Colonic mucosa (tissue), 4 donors: Measurements from ENCODE around the gene PARK7. TPM values are rescaled to one million over a fixed set of nuclear protein-coding genes. Genes with fewer than 3 reads are reported as not detected.

Source experiments
- DNase-seq: peaks from one replicate; pipeline ENCODE4 v3.0.0-alpha.2; 2020
- H3K27ac ChIP-seq: fragments of 200-600 bp; one replicate; pipeline ENCODE4 v1.8.0; 2021
- H3K27me3 ChIP-seq: fragments of 200-600 bp; one replicate; pipeline ENCODE4 v1.8.0; 2021
- H3K36me3 ChIP-seq: fragments of 200-600 bp; one replicate; pipeline ENCODE4 v1.8.0; 2021
- H3K4me1 ChIP-seq: fragments of 200-600 bp; one replicate; pipeline ENCODE4 v1.8.0; 2021; ENCODE audit warnings: mild to moderate bottlenecking
- H3K4me3 ChIP-seq: fragments of 200-600 bp; one replicate; pipeline ENCODE4 v1.8.0; 2021
- H3K9ac ChIP-seq, 2 donors: one replicate each; pipeline ENCODE4 v1.7.0; 2013; ENCODE audit warnings: control low read depth in 2 of 2, low read depth in 2 of 2, low read length in 2 of 2
- H3K9me3 ChIP-seq: fragments of 200-600 bp; one replicate; pipeline ENCODE4 v1.8.0; 2021
- intact Hi-C: fragments of 100-400 bp; cut with DNase I; formaldehyde crosslinking; loops from one replicate; pipeline ENCODE4 v1.14.1; 2022
- total RNA-seq, 2 donors: library from RNA; stranded (reverse); fragmentation: NEBNext Ultra II Directional in 1 of 2; extraction: Animal tissue kit (Norgen Biotek cat#: 25700) in 1 of 2; gene quantifications; one replicate each; pipeline ENCODE4 v1.2.1, GENCODE V29; 2021
- TF ChIP-seq, protein P1 (sequence below): fragments of 200-600 bp; IDR thresholded peaks from one replicate; pipeline ENCODE4 v1.8.0; 2022; ENCODE audit warnings: antibody characterized with exemption, mild to moderate bottlenecking
- donor health status: healthy.
- donor health status: DM: no; HTN: no; CAD: no.
- donor health status: DM: no; HTN: no; CAD: no.

The PARK7 gene
- total RNA-seq, 2 donors from 2014 or later = 184 to 330 TPM

DNA sequence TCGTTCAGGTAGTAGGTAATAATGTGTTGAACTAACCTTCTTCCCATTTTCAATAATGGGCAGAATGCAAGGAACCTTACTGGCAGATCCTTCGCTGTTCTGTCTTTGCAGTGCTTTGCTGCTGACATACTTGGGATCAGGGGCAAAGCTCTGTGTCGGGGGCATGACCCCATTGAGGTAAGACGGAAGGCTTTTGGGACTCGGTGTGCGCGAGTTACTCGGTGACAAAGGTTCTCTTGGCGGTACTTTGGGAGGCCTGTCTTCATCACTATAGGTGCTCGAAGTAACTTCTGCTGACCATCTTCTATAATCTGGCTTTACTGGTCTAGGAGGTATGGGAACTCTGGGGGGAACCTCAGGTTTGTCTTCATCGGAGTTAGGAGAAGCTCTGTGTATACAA lies 51.9 kb downstream of the PARK7 start:
- H3K27me3 ChIP-seq = no peaks in the 10 kb centered on the region
- H3K4me1 ChIP-seq = peaks cover 9% of the 10 kb centered on the region
- no peaks in the 10 kb centered on the region for H3K36me3 ChIP-seq
- no peak overlapping the region for H3K9ac ChIP-seq
- no peak overlapping the region for H3K4me3 ChIP-seq
- intact Hi-C loops = loop anchor here (5.0 kb wide), 1 partner anchor 299 kb away; no protein-coding TSS in a partner anchor
- TF ChIP-seq, protein P1, sequence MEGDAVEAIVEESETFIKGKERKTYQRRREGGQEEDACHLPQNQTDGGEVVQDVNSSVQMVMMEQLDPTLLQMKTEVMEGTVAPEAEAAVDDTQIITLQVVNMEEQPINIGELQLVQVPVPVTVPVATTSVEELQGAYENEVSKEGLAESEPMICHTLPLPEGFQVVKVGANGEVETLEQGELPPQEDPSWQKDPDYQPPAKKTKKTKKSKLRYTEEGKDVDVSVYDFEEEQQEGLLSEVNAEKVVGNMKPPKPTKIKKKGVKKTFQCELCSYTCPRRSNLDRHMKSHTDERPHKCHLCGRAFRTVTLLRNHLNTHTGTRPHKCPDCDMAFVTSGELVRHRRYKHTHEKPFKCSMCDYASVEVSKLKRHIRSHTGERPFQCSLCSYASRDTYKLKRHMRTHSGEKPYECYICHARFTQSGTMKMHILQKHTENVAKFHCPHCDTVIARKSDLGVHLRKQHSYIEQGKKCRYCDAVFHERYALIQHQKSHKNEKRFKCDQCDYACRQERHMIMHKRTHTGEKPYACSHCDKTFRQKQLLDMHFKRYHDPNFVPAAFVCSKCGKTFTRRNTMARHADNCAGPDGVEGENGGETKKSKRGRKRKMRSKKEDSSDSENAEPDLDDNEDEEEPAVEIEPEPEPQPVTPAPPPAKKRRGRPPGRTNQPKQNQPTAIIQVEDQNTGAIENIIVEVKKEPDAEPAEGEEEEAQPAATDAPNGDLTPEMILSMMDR = no peak
- no peak for DNase-seq
- H3K9me3 ChIP-seq = no peaks in the 10 kb centered on the region
- no peak overlapping the region for H3K27ac ChIP-seq

DNA sequence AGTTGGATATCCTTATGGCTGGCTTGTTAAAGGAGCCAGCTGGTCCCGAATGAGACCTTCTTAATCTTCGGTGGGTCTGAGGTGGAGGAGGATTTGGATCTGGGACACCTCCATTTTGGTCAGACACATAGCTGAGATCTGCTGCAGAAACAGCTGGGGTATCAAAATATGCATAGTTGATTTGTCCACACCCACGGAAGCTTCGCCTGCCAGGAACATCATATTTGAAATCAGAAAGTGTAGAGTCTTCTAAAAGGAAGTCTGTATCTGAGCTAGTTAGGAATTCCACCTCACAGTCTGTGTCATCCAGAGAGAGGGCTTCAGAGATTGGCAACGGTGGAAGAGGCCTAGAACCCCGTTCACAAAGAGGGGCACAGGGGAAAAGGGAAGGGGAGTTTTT lies 52.3 kb downstream of the PARK7 start:
- H3K27me3 ChIP-seq = no peaks in the 10 kb centered on the region
- no peak for DNase-seq
- H3K9me3 ChIP-seq = no peaks in the 10 kb centered on the region
- no peak overlapping the region for H3K9ac ChIP-seq
- H3K36me3 ChIP-seq = no peaks in the 10 kb centered on the region
- H3K4me1 ChIP-seq = peaks cover 9% of the 10 kb centered on the region
- H3K27ac ChIP-seq = no peak overlapping the region
- intact Hi-C loops = loop anchor here (5.0 kb wide), 1 partner anchor 299 kb away; no protein-coding TSS in a partner anchor
- TF ChIP-seq, protein P1 = no peak
- H3K4me3 ChIP-seq = no peak overlapping the region

DNA sequence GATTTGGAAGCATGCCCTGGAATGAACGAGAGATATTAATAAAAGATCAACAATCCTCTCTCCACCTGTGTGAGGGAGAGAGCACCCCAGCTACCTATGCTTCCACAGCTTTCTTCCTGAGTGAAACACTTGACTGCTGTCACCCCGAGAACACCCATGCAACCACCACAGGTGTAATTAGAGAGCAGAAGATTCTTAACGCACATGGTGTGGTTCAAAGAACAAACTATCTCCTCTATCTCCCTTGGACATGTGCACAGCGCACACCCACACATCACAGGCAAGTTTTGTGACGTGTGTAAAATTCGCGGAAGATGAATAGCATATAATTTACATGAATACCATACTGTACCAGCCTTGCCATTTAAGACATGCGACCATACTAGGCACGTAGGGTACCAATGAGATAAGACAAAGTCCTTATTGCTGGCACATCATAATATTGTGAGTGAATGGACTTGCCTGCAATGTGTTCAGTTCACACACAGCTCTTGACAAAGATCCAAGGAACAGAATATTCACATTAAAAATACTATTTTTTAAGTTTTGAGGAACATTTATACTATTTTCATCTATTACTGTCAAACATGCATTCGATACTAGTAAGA lies 53.0 kb downstream of the PARK7 start:
- H3K27me3 ChIP-seq = no peaks in the 10 kb centered on the region
- H3K4me3 ChIP-seq = no peak overlapping the region
- H3K27ac ChIP-seq = no peak overlapping the region
- H3K9me3 ChIP-seq = no peaks in the 10 kb centered on the region
- TF ChIP-seq, protein P1 = no peak
- DNase-seq = no peak
- no peaks in the 10 kb centered on the region for H3K36me3 ChIP-seq
- intact Hi-C loops = loop anchor here (5.0 kb wide), 1 partner anchor 298 kb away; no protein-coding TSS in a partner anchor
- H3K9ac ChIP-seq = no peak overlapping the region
- H3K4me1 ChIP-seq = peaks cover 9% of the 10 kb centered on the region

DNA sequence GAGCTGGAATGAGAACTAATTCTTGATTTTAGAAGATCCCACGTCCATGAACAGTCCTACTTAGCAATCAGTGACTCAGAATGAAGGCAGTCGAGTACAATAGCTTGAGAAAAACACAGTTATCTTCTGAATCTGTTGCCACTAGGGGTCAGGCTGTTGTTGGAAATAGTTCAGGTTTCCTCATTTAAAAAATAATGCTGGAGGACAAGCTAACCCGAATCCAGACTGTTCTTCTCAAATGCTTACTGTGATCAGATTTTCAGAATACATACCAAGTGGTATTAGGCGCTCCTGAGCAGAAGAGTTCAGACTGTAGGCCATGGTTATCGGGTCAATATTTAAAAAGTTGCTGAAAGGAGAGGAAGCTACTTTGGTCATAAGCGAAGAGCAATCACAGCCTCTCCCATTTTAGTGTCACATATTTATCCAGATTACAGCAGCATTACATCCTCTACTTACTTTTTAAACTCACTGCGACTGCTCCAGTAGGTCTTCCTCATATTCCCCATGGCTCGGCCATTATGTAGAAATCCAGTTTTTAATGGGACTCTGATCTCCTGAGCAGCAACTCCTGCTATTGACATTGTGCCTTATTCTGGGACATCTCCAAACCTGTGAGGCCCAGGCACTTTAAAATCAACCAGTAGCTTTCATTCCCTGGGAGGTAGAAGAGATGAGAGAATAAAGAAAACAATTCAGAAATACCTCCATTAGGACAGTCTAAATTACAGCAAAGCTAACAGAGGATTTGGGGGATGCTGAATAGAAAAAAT lies 53.7 kb downstream of the PARK7 start:
- Histone ChIP-seq H3K27me3 (no peaks in the 10 kb centered on the region), H3K27ac (peak overlapping the region; percentile 61), H3K9ac (peak overlapping the region in 1 of 2 donors; percentile 22), H3K4me3 (no peak overlapping the region), H3K9me3 (no peaks in the 10 kb centered on the region), H3K36me3 (no peaks in the 10 kb centered on the region), H3K4me1 (peaks cover 9% of the 10 kb centered on the region)
- intact Hi-C loops = loop anchor here (5.0 kb wide), 1 partner anchor 227 kb away; no protein-coding TSS in a partner anchor
- peak; percentile 74 for DNase-seq
- TF ChIP-seq, protein P1 = peak; percentile 61

DNA sequence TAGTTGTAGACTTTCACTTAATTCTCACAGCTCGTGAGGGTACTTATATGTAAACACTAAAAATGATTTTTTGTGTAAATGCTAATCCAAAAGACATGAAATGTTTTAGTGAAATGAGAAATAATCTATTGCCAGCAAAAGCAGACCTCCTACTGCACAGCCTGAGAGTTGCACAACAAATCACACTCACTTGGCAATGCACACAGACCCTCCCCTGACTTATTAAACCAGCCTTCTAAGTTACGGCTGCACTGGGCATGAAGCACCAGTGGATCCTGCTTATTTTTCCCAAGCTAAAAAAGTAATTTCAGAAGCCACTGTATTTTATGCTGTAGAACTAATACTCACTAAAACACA lies 54.3 kb downstream of the PARK7 start:
- Histone ChIP-seq H3K27ac (peak overlapping the region; percentile 61), H3K27me3 (no peaks in the 10 kb centered on the region), H3K4me1 (peaks cover 9% of the 10 kb centered on the region), H3K36me3 (no peaks in the 10 kb centered on the region), H3K9ac (peak overlapping the region in 1 of 2 donors; percentile 0), H3K9me3 (no peaks in the 10 kb centered on the region), H3K4me3 (no peak overlapping the region)
- intact Hi-C loops = loop anchor here (5.0 kb wide), 1 partner anchor 227 kb away; no protein-coding TSS in a partner anchor
- DNase-seq = no peak
- TF ChIP-seq, protein P1 = no peak
